22Rv1 (cell line): ENCODE data around the gene ULK3.

Source experiments
- H3K27ac ChIP-seq: fragments of 450-650 bp; 2 replicates; pipeline ENCODE4 v1.5.1; 2017
- ZFX ChIP-seq: fragments of 450-650 bp; IDR thresholded peaks from 2 replicates; pipeline ENCODE4 v1.6.1; 2017; ENCODE audit warnings: antibody characterized with exemption, borderline replicate concordance
- TF ChIP-seq, protein P1 (sequence below): fragments of 450-650 bp; IDR thresholded peaks from 2 replicates; pipeline ENCODE4 v1.5.1; 2017; ENCODE audit warnings: mild to moderate bottlenecking

Gene ULK3

DNA sequence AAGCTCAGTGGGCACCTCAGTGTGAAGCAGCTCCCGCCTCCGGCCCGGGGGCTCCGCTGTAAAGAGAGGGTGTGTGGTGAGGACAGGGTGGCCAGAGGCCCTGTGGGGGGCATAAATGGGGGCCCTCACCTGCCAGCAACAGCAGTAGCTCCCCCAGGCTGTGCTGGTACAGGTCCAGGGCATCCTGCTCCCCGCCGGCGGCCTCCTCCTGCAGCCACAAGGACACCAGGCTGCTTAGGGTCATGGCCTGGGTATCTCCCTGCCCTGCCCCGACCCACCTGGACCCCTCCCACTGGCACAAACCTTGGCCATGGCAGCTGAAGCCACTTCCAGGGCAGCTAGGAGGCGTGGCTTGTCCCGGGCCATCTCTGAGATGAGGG lies 4.8 kb downstream of the ULK3 start:
- H3K27ac ChIP-seq, result no peak overlapping the region
- TF ChIP-seq ZFX, result no peak
- TF ChIP-seq, protein P1, sequence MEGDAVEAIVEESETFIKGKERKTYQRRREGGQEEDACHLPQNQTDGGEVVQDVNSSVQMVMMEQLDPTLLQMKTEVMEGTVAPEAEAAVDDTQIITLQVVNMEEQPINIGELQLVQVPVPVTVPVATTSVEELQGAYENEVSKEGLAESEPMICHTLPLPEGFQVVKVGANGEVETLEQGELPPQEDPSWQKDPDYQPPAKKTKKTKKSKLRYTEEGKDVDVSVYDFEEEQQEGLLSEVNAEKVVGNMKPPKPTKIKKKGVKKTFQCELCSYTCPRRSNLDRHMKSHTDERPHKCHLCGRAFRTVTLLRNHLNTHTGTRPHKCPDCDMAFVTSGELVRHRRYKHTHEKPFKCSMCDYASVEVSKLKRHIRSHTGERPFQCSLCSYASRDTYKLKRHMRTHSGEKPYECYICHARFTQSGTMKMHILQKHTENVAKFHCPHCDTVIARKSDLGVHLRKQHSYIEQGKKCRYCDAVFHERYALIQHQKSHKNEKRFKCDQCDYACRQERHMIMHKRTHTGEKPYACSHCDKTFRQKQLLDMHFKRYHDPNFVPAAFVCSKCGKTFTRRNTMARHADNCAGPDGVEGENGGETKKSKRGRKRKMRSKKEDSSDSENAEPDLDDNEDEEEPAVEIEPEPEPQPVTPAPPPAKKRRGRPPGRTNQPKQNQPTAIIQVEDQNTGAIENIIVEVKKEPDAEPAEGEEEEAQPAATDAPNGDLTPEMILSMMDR, result no peak

DNA sequence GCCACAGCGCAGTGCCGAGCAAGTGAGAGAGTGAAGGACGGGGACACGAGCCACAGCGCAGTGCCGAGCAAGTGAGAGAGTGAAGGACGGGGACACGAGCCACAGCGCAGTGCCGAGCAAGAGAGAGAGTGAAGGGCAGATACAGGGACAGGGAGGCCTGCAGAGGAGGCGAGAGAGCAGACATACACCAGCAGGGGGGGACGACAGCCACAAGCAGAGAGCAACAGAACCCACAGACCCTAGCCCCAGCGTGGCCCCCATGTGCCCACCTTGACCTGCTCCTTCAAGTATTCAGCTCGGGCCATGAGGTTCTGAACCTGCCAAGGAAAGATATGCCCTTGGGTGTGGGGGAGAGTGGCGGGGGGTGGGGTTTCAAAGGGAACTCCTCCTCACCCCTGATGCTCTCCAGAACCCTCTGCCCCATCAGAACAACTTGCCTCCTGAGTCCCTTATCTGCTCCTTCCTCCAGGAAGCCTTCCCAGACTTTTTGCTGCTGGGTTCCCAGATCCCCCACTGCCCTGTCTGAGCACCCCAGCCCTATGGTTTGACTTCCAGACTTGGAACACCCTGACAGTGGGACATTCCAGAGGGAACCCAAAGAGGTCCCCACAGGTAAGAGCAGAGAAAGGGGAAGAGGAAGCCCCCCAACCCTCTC lies 5.3 kb downstream of the ULK3 start:
- no peak overlapping the region for H3K27ac ChIP-seq

DNA sequence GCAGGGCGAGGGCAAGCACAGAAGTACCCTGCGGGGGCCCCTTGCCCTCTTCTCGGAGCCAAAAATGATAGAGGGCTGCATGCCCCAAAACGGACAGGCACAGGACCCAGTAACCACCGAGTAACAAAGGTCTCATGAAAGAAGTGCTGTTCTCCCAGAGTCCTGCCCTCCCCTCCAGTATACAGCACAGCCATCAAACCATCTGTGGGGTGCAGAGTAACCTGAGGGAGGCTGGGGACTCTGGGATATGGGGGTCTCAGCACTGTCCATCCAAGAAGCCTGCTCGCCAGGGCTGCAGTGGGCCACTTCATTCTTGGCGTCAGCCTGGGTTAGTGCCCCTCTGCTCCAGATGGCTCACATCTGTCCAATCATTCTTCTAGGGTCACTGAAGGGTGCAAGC lies 6.1 kb downstream of the ULK3 start:
- H3K27ac ChIP-seq, result no peak overlapping the region
- TF ChIP-seq ZFX, result no peak
- TF ChIP-seq, protein P1, result no peak

More for the DNA sequence above, 5.3 kb downstream of the ULK3 start:
- no peak for TF ChIP-seq ZFX
- TF ChIP-seq, protein P1, result no peak

DNA sequence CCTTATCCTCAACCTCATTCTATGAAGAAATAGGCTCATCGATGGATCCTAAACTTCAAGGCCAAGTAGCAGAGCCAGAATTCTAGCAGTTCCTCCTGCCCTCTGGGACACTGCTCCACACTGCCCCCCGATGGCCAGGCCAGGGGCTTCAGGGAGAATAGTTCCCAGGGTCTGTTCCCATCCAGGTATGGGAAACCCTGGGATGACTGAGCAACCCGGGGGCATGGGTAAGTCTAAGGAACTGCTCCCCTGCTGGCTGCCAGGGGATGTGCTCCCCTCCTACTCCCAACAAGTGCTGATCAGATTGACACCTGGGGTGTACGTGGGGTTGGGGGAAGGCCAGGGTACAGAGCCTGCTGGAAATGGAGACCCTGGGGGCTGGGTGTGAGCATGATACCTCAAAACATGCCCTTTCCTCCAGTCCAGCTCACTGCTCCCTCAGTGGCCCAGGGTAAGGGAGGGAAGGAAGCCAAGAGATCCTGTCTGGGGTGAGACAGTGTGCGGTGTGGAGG lies 7.6 kb downstream of the ULK3 start:
- H3K27ac ChIP-seq, result no peak overlapping the region
- no peak for TF ChIP-seq ZFX
- TF ChIP-seq, protein P1, result peak; percentile 95

DNA sequence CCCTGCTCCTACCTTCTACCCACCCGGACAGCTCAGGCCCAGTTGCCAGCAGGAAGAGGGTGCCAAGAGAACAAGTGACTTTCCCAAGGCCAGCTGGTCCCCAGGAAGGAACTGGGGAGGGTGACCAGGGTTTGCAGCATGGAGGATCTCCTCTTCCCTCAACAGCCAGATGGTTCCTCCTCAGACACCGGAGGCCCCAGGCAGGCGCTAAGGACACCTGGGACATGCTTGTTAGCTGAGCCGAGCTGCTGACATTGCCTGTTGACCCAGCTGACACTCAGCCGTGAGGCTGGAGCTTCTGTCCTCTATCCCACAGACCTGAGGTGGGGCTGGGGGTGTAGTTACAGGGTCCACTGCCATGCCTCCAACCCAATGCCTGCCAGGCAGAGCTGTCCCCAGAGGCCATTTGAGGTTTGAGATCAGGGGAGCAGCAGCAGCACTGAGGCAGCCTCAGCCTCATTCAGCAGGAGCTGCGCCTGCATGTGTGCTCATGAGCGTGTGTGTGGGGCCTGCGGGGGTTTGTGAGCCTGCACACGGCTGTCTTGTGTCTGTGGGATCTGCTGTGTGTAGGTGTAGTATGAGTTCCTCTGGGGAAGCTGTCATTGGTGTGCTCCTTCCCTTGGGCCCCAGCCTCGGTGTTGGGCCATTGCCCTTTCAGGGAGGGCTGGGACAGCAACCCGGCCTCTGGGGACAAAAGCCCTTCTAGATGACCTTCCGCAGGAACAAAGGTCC lies 9.4 kb downstream of the ULK3 start:
- TF ChIP-seq ZFX, result no peak
- H3K27ac ChIP-seq, result no peak overlapping the region

DNA sequence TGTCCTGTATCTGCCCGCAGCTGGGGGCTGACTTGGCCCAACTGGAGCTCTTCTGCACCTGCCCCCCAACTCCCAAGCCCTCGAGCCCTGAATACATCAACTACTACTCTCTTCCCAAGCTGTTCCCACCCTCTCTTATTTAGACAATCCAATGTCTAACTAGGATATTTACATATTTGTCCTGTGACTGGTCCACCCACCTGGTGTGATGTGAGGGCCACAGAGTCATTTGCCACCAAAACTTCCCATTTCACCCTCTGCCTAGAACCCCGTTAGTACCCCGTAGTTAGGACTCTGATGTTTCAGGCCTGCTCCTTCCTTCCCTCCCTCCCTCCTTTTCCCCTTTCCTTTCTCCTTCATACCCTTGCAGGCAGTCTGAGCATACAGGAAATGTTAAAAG lies 10.1 kb downstream of the ULK3 start:
- TF ChIP-seq, protein P1, result no peak
- no peak for TF ChIP-seq ZFX
- no peak overlapping the region for H3K27ac ChIP-seq

DNA sequence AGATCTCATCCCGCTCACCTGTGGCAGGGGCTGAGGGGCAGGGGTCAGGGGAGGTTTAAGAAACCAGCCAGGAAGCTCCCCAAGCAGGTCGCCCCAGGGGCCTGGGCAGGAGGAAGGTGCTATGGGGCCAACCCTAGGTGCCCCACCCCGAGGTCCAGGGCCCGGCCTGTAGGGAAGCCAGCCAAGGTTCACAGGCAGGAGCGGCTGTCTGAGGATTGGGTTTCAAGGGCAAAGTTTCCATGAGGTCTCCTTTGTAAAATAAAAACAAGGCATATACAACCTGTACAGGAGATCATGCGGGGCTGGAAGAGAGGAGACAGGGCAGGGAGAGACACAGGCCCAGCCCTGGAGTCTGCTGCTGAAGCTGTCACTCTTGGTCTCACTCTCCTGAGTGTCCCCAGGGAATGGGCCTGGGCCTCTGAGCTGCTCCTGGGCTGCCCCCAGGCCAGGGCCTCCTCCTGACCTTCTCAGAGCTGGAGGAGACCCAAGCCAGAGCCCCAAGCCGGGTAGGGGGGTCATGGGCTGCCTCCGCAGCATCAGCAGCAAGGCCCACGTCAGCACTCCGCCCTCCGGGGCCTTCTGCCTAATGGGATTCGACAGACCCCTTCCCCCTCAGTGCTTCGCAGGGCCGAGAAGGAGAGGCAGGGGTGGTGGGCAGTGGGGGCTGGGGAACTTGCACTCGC lies 11.0 kb downstream of the ULK3 start:
- TF ChIP-seq, protein P1, result no peak
- TF ChIP-seq ZFX, result no peak
- no peak overlapping the region for H3K27ac ChIP-seq
